NCI-H2227 (cell line): ENCODE measurements around the gene SHROOM2.

Experiments
- DNase-seq: peaks from one replicate; lab custom pipeline; 2025; ENCODE audit not compliant: unreplicated experiment; lab: John Stamatoyannopoulos, UW

The SHROOM2 gene

DNA sequence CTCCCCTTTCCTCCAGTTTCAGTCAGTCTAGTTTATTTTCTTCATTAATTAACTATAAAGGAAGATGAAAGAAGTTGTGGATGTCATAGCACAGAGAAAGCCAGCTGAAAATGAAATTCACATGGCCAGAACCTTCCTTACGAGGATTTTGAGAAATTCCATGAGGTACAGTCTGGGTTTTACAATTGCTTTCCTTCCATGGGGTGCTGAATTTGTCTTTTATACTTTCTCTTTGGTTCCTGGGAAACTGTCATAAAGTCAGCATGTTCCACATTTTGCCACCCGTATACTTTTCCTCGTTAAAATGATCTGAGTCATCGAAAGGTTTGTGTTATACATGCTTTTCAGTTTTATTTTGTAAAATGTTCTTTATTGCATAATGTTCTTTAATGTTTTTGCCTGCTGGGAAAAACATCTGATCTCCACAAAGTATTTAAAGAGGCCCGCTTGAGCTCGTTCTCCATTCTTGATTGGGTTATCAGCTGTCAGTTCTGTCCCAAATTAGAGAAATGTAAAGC, 102.8 kb downstream of the SHROOM2 start:
- no peak for DNase-seq

DNA sequence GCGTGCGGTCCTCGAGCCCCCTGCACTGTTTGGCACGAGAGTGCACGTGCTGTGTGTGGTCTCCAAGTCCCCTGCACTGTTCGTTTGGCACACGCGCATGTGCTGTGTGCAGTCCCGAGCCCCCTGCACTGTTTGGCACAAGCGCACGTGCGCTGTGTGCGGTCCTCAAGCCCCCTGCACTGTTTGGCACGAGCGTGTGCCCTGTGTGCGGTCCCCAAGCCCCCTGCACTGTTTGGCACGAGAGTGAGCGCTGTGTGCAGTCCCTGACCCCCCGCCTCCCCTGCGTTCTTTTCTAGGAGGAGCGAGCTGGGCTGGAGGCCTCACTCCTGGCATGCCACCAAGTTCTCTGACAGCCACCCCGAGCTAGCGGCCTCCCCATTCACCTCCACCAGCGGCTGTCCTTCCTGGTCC, 104.5 kb downstream of the SHROOM2 start:
- no peak for DNase-seq

DNA sequence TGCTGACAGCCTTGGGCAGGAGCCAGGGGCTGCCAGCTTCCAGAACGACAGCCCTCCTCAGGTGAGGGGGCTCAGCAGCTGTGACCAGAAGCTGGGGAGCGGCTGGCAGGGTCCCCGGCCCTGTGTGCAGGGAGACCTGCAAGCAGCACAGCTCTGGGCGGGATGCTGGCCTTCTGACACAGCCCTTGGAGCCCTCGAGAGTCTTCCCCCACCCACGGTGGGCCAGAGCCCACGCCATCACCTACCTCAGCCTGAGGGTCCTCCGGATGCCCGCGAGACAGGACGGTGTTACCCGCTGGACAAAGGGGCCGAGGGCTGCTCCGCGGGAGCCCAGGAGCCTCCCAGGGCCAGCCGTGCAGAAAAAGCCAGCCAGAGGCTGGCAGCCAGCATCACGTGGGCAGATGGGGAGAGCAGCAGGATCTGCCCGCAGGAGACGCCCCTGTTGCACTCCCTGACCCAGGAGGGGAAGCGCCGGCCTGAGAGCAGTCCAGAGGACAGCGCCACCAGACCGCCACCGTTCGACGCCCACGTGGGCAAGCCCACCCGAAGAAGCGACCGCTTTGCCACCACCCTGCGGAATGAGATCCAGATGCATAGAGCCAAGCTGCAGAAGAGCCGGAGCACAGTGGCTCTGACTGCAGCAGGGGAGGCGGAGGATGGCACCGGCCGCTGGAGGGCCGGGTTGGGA, 109.1 kb downstream of the SHROOM2 start:
- DNase-seq, result no peak

DNA sequence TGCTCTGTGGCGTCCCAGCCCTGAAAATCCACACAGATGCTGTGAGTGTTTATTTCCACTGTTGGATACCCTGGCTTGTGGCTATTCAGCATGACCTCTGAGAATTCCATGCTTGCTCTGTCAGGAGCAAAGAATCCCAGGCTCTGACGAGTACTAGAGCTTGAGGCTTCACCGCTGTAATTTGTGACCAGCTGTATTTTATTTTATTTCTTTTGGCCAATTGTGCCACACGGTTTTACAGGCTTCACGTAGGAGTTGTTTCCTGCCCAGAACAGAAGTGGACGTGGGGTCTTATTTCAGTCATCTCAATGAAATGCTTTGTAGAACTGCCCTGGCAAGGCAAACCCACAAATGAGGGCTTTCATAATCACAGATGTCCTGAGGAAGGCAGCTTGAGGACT, 111.5 kb downstream of the SHROOM2 start:
- DNase-seq, result no peak

DNA sequence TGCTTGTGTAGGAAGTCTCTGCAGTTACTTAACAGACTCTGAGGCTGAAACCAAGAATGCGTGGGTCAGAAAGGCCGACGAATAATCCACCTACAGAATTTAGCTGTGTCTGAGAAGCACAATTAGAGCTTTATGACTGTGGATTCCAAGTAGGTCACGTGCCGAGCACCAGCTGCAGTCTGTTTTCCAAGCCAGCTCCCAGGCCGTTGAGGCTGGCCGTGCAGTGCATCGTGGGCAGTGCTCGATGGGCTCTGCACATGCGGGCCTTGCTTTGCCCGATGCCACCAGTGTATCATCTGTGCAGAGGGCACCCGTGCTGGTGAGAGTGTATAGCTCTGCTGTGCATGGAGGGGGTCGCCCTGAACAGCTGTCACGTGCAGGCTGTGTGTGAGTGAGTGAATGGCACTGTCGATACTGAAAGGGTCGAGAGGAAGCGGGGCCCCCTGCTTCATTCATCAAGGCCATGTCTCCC, 113.4 kb downstream of the SHROOM2 start:
- DNase-seq, result peak; percentile 42

DNA sequence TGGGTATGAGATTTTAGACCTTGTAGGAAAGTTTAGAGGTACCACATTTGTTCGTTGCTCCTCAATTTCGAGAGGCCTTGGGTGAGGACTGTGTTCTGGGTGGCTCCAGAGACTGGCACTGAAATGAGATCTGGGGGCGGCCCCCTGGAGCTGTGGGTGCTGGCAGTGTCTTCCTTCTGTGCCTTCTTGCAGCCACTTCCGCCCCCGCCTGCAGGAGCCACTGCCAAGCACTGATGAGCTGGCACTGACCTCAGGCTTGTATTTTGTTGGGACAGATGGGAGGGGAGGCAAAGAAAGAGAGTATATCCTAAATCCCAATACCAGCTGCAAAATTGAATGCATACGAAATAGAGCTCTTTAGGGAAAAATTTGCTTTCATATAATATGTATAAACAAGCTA, 116.4 kb downstream of the SHROOM2 start:
- no peak for DNase-seq

DNA sequence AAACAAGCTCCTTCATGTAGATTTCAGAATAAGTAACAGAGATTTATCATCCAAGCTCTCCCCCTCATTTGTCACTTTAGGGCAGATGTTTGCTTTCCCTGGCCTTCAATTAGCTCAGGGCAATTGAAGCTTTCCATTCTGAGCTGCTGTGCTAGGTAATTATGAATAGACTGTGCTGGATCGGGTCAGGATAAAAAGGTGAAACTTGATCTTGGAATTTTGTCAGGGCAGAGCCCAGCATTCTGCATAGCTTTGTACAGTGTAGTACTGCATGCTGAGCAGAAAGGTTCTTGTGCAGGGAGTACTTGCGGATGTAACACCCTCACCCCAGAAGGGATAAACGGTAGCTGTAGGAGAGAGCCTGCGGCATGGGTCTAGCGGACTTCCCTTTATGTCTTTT, 116.9 kb downstream of the SHROOM2 start:
- DNase-seq, result peak; percentile 64

DNA sequence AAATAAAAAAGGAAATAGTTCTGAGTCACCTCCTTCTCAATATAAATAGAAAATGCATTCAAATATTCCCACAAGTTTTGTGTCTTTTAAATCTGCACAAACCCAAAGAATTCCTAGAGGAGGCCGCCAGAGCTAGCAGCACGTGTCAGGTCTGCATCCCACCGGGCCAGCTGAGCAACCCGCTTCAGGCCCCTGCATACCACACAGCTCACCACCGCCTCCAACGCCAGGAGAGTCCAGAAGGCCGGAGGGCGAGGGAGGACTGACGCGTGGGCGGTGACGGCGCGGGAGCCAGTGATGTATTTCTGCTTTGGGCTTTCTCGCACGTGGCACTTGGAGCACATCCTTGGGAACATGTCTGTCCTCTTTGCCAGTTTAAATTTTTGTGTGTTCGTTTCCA, 119.1 kb downstream of the SHROOM2 start:
- no peak for DNase-seq

DNA sequence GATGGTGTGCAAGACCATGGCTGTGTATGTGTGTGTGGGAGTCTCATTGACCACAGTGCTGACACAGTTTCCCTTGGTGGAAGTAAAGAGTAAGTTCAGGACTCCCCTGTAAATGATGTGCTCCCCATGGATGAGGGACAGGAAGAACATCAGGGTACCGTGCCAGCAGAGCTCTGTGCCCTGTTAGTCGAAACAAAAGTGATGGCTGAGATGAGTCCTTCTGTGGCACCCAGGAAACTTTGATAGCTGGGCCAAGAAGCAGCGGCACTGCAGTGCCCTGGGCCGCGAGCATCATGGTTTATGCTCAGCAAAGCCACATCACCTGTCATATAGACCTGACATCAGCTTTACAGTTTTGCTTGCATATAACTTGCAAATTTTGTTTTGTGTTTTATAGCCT, 119.5 kb downstream of the SHROOM2 start:
- no peak for DNase-seq

DNA sequence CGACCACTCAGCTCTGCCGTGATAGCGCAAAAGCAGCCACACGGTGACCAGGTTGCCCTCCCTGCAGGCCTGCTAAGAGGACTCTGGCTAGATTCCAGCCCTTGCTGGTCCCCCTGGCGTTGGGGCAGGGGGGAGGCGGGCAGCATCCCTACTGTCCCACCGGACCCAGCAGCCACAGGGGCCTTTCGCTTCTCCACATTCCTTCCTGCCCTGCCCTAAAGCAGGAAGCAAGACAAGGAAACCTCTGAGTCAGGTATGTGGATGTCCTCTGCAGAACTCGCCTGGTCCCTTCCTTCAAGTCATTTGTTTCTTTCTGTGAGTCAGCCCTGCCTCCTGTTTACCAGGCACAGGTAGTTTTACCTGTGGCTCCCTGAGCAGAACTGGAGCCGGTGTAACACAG, 120.7 kb downstream of the SHROOM2 start:
- no peak for DNase-seq

DNA sequence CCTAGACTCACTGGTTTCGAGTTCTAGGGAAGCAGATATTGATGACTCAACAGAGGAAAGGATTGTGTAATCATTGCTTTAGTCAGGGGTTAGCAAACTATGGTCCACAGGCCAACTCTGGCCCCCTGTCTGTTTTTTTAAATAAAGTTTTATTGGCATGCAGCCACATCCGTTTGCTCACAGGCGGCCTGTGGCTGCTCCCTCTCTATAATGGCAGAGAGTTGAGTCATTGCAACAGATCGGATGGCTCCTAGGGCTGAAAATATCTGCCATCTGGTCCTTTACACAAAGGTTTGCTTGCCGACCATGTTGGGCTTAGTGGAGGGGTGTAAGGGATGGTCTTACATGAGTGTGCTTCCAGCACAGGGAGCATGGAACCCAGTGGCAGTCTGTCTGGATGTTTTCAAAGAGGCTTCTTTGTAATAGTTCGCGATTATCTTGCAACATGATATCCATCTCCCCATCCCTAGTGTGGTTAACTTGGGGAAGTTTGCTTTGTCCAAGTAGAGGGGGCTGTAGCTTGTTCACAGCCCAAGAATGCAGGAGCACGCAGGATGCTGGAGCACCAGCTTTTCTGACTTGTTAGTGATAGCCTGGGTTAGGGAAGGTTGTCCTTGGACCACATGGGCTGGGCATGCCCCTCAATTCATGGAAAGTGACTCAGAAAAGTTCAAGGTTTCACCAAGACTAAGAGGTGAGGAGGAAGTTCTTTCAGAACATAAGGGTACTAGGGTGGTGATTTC, 121.6 kb downstream of the SHROOM2 start:
- DNase-seq, result no peak

DNA sequence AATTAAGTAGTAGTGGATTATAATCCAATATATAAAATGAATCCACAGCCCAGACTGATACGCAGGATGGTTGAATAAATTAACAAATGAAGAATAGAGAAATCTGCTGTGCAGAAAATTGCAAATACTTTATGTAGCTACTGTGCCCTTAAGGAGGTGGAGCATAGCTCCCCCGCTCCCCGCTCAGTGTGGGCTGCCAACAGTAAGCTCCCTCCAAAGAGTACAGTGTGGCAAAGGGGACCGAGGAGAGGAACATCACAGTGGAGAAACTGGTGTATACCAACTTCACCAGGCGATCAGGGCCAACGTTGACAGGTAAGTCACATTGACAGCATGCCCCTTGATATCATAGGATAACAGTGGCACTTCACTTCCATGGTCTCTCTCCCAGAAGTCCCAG, 123.0 kb downstream of the SHROOM2 start:
- no peak for DNase-seq

DNA sequence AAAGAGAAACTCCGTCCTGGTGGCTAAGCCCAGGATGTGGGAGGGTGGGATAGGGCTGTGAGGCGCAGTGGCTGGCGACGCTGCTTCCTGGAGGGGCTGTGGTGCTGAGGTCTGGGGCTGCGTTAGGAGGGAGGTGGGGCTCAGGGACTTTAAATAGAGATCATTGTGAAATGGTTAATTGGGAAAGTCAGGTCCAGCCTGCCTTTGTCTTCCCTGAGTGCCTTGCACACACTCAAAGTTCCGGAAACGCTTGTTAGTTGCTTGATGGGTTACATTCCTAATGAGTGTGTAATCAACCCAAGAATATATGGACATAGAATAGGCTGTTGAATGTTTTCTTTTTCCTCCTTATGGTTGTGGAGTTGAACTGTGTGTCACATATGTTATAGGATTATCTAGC, 125.3 kb downstream of the SHROOM2 start:
- DNase-seq, result no peak

DNA sequence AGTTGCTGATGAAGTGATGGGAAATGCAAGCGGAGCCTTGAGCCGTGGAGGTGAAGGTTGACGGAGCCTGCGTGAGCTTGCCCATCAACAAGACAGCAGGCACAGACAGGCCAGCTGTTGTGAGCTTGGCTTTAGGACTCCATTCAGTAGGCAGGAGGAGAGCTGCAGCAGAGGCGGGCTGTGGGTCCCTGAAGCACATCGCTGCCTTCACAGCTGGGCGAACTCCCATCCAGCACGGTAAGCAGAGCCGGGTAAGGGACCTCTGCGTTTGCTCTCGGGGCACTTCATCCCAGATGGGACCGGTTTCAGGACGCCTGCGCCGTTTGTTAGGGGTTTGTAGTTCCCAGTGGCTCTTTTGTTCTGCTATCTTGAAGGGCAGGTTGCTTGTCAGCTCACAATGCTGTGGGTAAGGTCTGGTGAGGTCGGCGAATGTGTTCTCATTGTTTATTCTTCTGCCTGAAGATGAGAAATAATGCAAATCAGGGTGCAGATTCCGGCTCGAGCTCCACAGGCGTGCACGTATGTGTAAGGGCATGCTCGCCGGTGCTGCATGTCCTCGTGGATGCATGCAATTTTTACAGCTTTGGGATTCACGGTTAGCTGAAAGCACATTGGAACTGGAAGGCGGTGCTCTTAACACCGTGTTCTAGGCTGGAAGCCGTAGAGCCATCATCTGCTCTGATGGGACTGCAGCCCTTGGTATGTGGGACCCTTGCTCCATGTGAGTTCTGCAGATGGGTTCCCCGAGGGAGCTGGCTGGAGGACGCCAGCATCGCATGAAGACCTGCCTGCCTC, 126.3 kb downstream of the SHROOM2 start:
- DNase-seq, result peak; percentile 75

DNA sequence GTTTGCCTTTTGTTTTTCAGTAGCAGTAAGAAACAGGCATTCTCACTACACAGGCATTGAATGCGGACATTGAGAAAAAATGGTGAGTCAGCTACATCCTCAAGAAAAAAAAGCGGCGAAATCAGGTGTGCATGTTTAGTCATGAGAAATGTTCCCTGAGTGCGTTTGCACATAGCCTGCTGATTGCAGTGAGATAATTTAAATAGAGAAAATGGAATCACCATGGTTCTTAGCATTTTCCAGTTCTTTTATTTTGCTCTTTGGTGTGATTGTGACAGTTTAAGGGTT, 126.9 kb downstream of the SHROOM2 start:
- no peak for DNase-seq

DNA sequence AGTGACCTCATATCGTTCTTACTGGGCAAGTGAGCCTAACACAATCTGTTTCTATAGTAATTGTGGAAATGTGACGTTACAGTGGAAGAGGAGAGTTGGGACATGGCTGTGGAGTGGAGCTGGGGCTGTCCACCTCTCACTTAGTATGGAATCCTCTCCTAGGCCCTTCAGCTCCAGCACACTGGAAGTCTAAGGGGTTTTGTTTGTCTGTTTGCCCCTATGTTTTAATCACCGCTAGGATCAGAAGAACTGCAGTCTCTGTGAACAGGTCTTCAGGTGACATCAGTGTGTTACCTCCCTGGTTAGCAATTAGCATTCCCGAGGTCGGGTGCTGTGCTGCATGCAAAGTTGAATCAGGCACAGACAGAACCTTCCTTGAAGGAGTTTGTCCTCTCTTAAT, 131.6 kb downstream of the SHROOM2 start:
- DNase-seq, result no peak

DNA sequence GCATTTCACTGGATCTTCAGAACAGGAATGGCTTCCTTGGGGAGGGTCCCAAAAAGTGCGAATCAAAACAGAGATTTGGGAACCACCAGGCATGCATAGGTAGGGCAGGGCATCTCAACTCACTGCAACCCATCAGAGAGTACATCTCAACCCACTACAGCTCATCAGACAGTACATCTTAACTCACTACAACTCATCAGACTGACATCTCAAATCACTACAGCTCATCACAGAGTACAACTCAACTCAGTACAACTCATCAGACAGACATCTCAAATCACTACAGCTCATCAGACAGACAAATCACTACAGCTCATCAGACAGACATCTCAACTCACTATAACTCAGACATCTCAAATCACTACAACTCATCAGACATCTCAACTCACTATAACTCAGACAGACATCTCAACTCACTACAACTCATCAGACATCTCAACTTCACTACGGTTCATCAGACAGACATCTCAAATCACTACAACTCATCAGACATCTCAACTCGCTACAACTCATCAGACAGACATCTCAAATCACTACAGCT, 133.5 kb downstream of the SHROOM2 start:
- DNase-seq, result no peak

DNA sequence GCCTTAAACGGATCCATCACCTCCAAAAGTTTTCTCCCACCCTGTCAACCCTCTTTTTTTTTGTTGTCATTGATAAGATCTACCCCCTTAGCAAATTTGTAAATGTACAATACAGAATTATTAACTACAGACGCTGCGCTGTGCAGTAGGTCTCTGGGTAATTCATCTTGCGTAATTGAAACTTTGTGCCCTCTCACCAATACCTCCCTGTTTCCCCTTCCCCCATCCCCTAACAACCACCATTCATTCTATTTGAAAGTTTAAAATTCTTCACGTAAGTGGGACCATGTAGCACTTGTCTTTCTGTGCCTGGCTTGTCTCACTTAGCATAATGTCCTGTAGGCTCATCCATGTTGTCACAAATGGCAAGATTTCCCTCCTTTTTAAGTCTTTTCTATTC, 135.2 kb downstream of the SHROOM2 start:
- DNase-seq, result no peak

DNA sequence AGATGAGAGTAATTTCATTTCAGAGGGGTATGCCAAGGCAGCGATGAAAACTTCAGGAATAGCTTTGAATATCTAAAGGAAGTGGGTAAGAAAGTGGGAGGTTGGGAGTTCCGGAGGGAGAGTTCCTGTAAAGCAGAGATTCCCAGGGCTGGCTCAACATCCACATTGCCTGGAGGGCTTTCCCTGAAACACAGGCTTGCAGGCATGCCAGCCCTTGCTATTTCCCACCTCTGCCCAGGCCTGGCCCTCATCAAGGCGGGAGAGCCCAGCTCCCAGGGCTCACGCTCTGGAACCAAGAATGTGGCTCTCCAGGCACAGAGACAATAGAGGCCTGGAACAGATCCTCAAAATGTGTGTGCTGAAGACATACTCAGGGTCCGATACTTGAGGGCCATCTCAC, 137.1 kb downstream of the SHROOM2 start:
- DNase-seq, result no peak

DNA sequence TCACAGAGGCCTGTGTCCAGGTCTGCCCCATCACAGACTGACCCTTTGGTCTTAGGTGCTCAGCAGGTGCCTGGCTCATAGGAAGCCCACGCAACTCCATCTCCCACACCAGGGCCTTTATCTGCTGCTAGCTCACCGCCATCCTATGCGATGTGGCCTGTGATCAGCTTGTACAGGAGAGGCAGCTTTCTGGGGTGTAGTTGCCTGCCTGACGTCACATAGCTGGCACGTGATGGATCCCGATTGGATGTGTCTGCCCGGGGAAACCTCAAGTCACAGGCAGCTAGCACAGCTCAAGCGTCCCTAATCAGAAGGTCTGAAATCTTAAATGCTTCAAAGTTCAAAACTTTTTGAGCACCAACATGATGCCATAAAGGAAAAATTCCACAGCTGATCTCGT, 139.8 kb downstream of the SHROOM2 start:
- no peak for DNase-seq

DNA sequence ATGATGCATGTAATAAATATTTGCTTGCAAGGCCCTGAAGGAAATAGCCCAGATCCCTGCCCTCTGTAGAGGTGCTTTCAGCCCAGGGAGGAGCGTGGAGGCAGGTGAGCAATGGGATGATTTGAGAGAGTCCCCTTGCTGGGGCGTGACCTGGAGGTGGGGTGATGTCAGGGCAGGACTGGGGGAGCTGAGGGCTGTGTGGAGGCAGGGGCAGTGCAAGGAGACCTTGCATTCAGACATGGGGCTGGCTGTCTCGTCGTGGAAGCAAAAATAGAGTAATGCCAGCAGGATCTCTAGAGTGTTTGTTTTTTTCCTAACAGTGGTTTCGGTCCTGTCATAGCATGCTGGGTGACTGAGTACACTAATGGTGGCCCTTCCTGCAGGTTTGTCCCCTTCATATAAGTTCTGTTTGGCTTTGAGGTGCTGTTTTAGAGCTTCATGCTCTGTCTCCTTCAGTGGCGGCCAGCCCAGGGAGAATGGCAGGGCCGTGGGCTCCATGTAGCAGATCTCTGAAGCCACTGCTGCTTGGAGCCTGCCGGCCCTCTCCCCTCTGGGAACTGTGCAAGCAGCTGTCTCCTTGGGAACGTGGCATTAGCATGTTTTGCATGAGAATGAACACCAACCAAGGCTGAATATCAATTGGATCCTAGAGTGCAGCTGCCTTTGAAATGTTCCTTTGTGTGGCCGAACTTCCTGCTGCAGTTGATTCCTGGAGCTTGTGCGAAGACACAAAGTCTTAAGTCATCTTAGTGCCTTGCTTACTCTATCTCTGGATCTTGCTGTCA, 141.7 kb downstream of the SHROOM2 start:
- DNase-seq, result no peak
